Left renal pelvis (tissue), 4 donors: ENCODE results near the gene AMPD2. TPM values are rescaled to one million over a fixed set of nuclear protein-coding genes. Genes with fewer than 3 reads are reported as not detected.
"Not testable (repeated sequence)": the region's sequence is repeated elsewhere in the genome, so short reads cannot be mapped to it uniquely, and the experiment has no call there.

Experiments
- DNase-seq, 4 donors: peaks; one replicate each; pipeline ENCODE4 v3.0.0-alpha.2; 2013; ENCODE audit warnings: low read depth in 4 of 4, low spot score in 3 of 4
- polyA plus RNA-seq, 4 donors: library from polyadenylated mRNA; unstranded; fragments of 120-200 nt; gene quantifications; one replicate each; pipeline ENCODE4 v1.2.1, GENCODE V29; 2013; ENCODE audit not compliant: insufficient read length in 4 of 4

The AMPD2 gene
- polyA plus RNA-seq, 4 donors = 40.7 to 62.4 (median 53.7) TPM

DNA sequence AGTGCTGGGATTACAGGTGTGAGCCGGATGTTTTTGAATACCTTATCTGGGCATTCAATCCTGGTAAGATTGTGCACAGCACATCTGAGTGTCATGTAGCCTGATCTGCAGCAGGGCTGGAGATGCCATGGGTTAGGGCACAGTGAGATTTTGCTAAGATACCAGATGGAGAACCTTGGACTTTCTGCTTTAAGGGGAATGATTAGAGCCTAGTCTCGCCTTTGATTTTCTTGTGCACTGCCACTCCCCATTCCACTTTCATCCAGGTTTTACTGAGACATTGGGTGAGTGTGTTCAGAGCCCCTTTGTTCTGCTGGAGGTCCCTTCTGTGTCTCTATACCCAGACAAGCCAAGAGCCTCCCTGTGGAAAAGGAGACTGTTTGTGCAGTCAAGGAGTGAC is 54.2 kb downstream of the AMPD2 start:
- not testable (repeated sequence) for DNase-seq

- DNase-seq = not testable (repeated sequence)
Measured at GRCh38 chr1:109676683-109677381, 57.2 kb downstream of the AMPD2 start.

GRCh38 chr1:109677459-109677858 is 57.8 kb downstream of the AMPD2 start:
- DNase-seq = no peak

- not testable (repeated sequence) for DNase-seq
Measured at GRCh38 chr1:109678637-109679036, 59.0 kb downstream of the AMPD2 start.

Other genes with a start within 250 kb of the AMPD2 start
- gene SORT1, start 221.9 kb upstream of the AMPD2 start, polyA plus RNA-seq = 10 to 100 TPM; 25.7 to 63.4 (median 58.9) TPM
- gene PSMA5, start 193.4 kb upstream of the AMPD2 start, polyA plus RNA-seq = 100 to 1,000 TPM in 2 of 4 donors, 10 to 100 TPM in 2; 70.2 to 119 (median 98.0) TPM
- gene SYPL2, start 153.3 kb upstream of the AMPD2 start, polyA plus RNA-seq = 10 to 100 TPM in 3 of 4 donors, 1 to 10 TPM in 1; 5.3 to 16.4 (median 11.7) TPM
- gene ATXN7L2, start 135.9 kb upstream of the AMPD2 start, polyA plus RNA-seq = 10 to 100 TPM in 2 of 4 donors, 1 to 10 TPM in 2; 7.3 to 17.6 (median 12.7) TPM
- gene CYB561D1, start 125.7 kb upstream of the AMPD2 start, polyA plus RNA-seq = 1 to 10 TPM; 6.1 to 9.7 (median 8.2) TPM
- gene AMIGO1, start 110.1 kb upstream of the AMPD2 start, polyA plus RNA-seq = 1 to 10 TPM; 8.0 to 9.2 (median 8.7) TPM
- 1 to 10 TPM in 2 of 4 donors, under 1 TPM in 2; 0.23 to 1.7 (median 0.76) TPM for gene GPR61, start 80.0 kb upstream of the AMPD2 start, polyA plus RNA-seq
- 10 to 100 TPM; 10.9 to 15.4 (median 12.7) TPM for gene GNAI3, start 71.2 kb upstream of the AMPD2 start, polyA plus RNA-seq
- gene GNAT2, start 221 bp upstream of the AMPD2 start, polyA plus RNA-seq = not detected
- gene GSTM4, start 36.3 kb downstream of the AMPD2 start, polyA plus RNA-seq = 10 to 100 TPM; 30.7 to 70.5 (median 57.7) TPM
- 100 to 1,000 TPM; 172 to 269 (median 243) TPM for gene GSTM2, start 48.2 kb downstream of the AMPD2 start, polyA plus RNA-seq
- gene GSTM1, start 68.0 kb downstream of the AMPD2 start, polyA plus RNA-seq = 100 to 1,000 TPM in 1 of 4 donors, 1 to 10 TPM in 3; 1.6 to 112 (median 3.3) TPM
- 10 to 100 TPM; 36.1 to 67.9 (median 53.6) TPM for gene GSTM5, start 92.4 kb downstream of the AMPD2 start, polyA plus RNA-seq
- gene GSTM3, start 121.2 kb downstream of the AMPD2 start, polyA plus RNA-seq = 100 to 1,000 TPM; 105 to 269 (median 250) TPM
- under 1 TPM in 3 of 4 donors, not detected in 1; 0.46 to 0.83 (median 0.69) TPM for gene EPS8L3, start 144.1 kb downstream of the AMPD2 start, polyA plus RNA-seq